Esophagus squamous epithelium (tissue), 5 donors: ENCODE measurements around the gene TEAD4. TPM values are rescaled to one million over a fixed set of nuclear protein-coding genes. Genes with fewer than 3 reads are reported as not detected.

Experiments used
- DNase-seq: peaks from one replicate; lab custom pipeline; 2025; lab: John Stamatoyannopoulos, UW
- H3K27ac ChIP-seq, 4 donors: fragments of 200-600 bp; sonication (generic); one replicate each; pipeline ENCODE4 v1.5.1; 2016 to 2019; ENCODE audit warnings: mild to moderate bottlenecking in 1 of 4
- H3K27me3 ChIP-seq, 4 donors: fragments of 200-600 bp; sonication (generic); 1 replicate in 3 of 4; 2 replicates in 1 of 4; pipeline versions ENCODE4 v1.5.1 to v1.6.0; 2017 to 2021; ENCODE audit warnings: antibody characterized with exemption in 1 of 4
- H3K36me3 ChIP-seq, 3 donors: fragments of 200-600 bp; sonication (generic); one replicate each; pipeline ENCODE4 v1.5.1; 2016 to 2019
- H3K4me1 ChIP-seq, 3 donors: fragments of 200-600 bp; sonication (generic); one replicate each; pipeline ENCODE4 v1.5.1; 2017 to 2019
- H3K4me3 ChIP-seq, 4 donors: fragments of 200-600 bp; sonication (generic); 1 replicate in 3 of 4; 2 replicates in 1 of 4; pipeline ENCODE4 v1.5.1; 2016 to 2019; ENCODE audit warnings: mild to moderate bottlenecking in 2 of 4, moderate library complexity in 1 of 4
- H3K9me3 ChIP-seq, 3 donors: fragments of 200-600 bp; sonication (generic); one replicate each; pipeline ENCODE4 v1.5.1; 2016 to 2019
- CTCF ChIP-seq, 6 experiments: fragments of 450-650 bp in 4 of 6; fragments of 200-600 bp in 2 of 6; sonication (generic) in 2 of 6; IDR thresholded peaks; one replicate each; pipeline ENCODE4 v1.5.1; 2016 to 2019; ENCODE audit warnings: antibody characterized with exemption in 6 of 6, mild to moderate bottlenecking in 4 of 6, moderate library complexity in 4 of 6
- POLR2A ChIP-seq, 4 donors: fragments of 450-650 bp; IDR thresholded peaks; one replicate each; pipeline ENCODE4 v1.6.1; 2017; ENCODE audit warnings: antibody characterized with exemption in 4 of 4, mild to moderate bottlenecking in 4 of 4, moderate library complexity in 3 of 4
- WGBS, 2 donors: methylation state at CpG; one replicate each; pipeline ENCODE4 v1.1.5; 2018; 5-methylcytosine and 5-hydroxymethylcytosine counted together
- intact Hi-C: fragments of 100-400 bp; cut with DNase I; formaldehyde crosslinking; loops from one replicate; pipeline ENCODE4 v1.15.0; 2022
- total RNA-seq, 4 donors: library from RNA; depleted of rRNA; stranded (reverse); fragments of >200 nt; gene quantifications; one replicate each; pipeline ENCODE4 v1.1.0, GENCODE V29; 2016
- donor health status: DM: yes; HTN: yes; CAD: no.

Gene TEAD4
- total RNA-seq, 4 donors from 2014 or later, result 10.7 to 16.6 (median 13.5) TPM

GRCh38 chr12:2924019-2924418 lies 35.2 kb upstream of the TEAD4 start:
- no peak overlapping the region for H3K4me3 ChIP-seq
- H3K9me3 ChIP-seq, result no peaks in the 10 kb centered on the region
- DNase-seq, result no peak
- TF ChIP-seq CTCF (IDR thresholded peaks at IDR 0.05) (no peak), POLR2A (IDR thresholded peaks at IDR 0.05) (no peak)
- H3K27me3 ChIP-seq, result no peaks in the 10 kb centered on the region
- peaks cover 0 to 16% (median 4%) of the 10 kb centered on the region in 3 donors for H3K4me1 ChIP-seq
- no peak overlapping the region for H3K27ac ChIP-seq
- intact Hi-C loops, result no loop called here
- peaks cover 5 to 91% (median 23%) of the 10 kb centered on the region in 3 donors for H3K36me3 ChIP-seq
- WGBS, 2 donors, result 79 to 86% methylated on average over 3 of the region's 3 CpGs

- no peak overlapping the region for H3K4me3 ChIP-seq
- no peak for DNase-seq
- H3K27ac ChIP-seq, result peak overlapping the region in 2 of 4 donors; percentile 28 to 31
- intact Hi-C loops, result no loop called here
- no peaks in the 10 kb centered on the region for H3K9me3 ChIP-seq
- no peaks in the 10 kb centered on the region for H3K27me3 ChIP-seq
- whole genome bisulfite sequencing, 2 donors, result 36 to 51% methylated on average over 6 of the region's 6 CpGs
- TF ChIP-seq CTCF (IDR thresholded peaks at IDR 0.05) (no peak), POLR2A (IDR thresholded peaks at IDR 0.05) (no peak)
- H3K36me3 ChIP-seq, result peaks cover 5 to 98% (median 23%) of the 10 kb centered on the region in 3 donors
- H3K4me1 ChIP-seq, result peaks cover 0 to 16% (median 4%) of the 10 kb centered on the region in 3 donors
Measured at GRCh38 chr12:2925322-2925995, 33.7 kb upstream of the TEAD4 start.

- intact Hi-C loops, result no loop called here
- peaks cover 10 to 99% (median 30%) of the 10 kb centered on the region in 3 donors for H3K36me3 ChIP-seq
Measured at GRCh38 chr12:2930865-2931264, 28.3 kb upstream of the TEAD4 start.

GRCh38 chr12:2933586-2933985 lies 25.6 kb upstream of the TEAD4 start:
- H3K27me3 ChIP-seq, result no peaks in the 10 kb centered on the region
- no peak for DNase-seq
- peaks cover 12 to 100% (median 29%) of the 10 kb centered on the region in 3 donors for H3K36me3 ChIP-seq
- H3K9me3 ChIP-seq, result no peaks in the 10 kb centered on the region
- TF ChIP-seq POLR2A (IDR thresholded peaks at IDR 0.05) (no peak), CTCF (IDR thresholded peaks at IDR 0.05) (no peak)
- WGBS, 2 donors, result 93 to 96% methylated on average over 6 of the region's 6 CpGs
- H3K4me3 ChIP-seq, result no peak overlapping the region
- no peak overlapping the region for H3K27ac ChIP-seq
- intact Hi-C loops, result no loop called here
- H3K4me1 ChIP-seq, result no peaks in the 10 kb centered on the region

More at GRCh38 chr12:2930865-2931264, 28.3 kb upstream of the TEAD4 start:
- DNase-seq, result no peak
- no peak overlapping the region for H3K4me3 ChIP-seq
- no peaks in the 10 kb centered on the region for H3K27me3 ChIP-seq
- 83 to 92% methylated on average over 7 to 8 of the region's 8 CpGs for WGBS, 2 donors
- H3K9me3 ChIP-seq, result no peaks in the 10 kb centered on the region
- H3K4me1 ChIP-seq, result peaks cover 0 to 5% (median 0%) of the 10 kb centered on the region in 3 donors
- TF ChIP-seq POLR2A (IDR thresholded peaks at IDR 0.05) (no peak), CTCF (IDR thresholded peaks at IDR 0.05) (no peak)
- H3K27ac ChIP-seq, result no peak overlapping the region

GRCh38 chr12:2934371-2934770 lies 24.8 kb upstream of the TEAD4 start:
- Histone ChIP-seq H3K27ac (no peak overlapping the region), H3K36me3 (peaks cover 15 to 100% (median 34%) of the 10 kb centered on the region in 3 donors), H3K4me3 (no peak overlapping the region), H3K27me3 (no peaks in the 10 kb centered on the region), H3K4me1 (no peaks in the 10 kb centered on the region), H3K9me3 (no peaks in the 10 kb centered on the region)
- TF ChIP-seq CTCF (IDR thresholded peaks at IDR 0.05) (no peak), POLR2A (IDR thresholded peaks at IDR 0.05) (no peak)
- no peak for DNase-seq
- intact Hi-C loops, result no loop called here
- 90 to 99% methylated on average over 6 of the region's 6 CpGs for WGBS, 2 donors
